Activated T-helper 1 cell treated with anti-CD3 and anti-CD28 coated beads, Interleukin-12 subunit alpha, Interleukin-12 subunit beta, Interleukin-2, Interleukin-4 antibody, amounts not matched to agents 30 ng/mL and 10 ng/mL and 1 ng/mL, durations not matched to agents 14 hours and 24 hours and 36 hours (primary cell): ENCODE results near the gene LIX1L. TPM values are rescaled to one million over a fixed set of nuclear protein-coding genes. Genes with fewer than 3 reads are reported as not detected.

ENCODE experiments used
- DNase-seq: peaks from one replicate; pipeline ENCODE4 v3.0.0; 2021; ENCODE audit warnings: low spot score
- H3K27ac Mint-ChIP-seq: one replicate; pipeline ENCODE4 v1.8.0; 2021; ENCODE audit warnings: mild to moderate bottlenecking, mixed read lengths
- H3K27me3 Mint-ChIP-seq: one replicate; pipeline ENCODE4 v1.8.0; 2022; ENCODE audit warnings: mild to moderate bottlenecking, moderate library complexity, mixed read lengths; ENCODE audit not compliant: insufficient read depth
- H3K36me3 Mint-ChIP-seq: one replicate; pipeline ENCODE4 v1.8.0; 2021; ENCODE audit warnings: low read depth, mixed read lengths
- H3K4me1 Mint-ChIP-seq: one replicate; pipeline ENCODE4 v1.8.0; 2021; ENCODE audit warnings: low read depth, mixed read lengths
- H3K4me3 Mint-ChIP-seq: one replicate; pipeline ENCODE4 v1.8.0; 2021; ENCODE audit warnings: mild to moderate bottlenecking, moderate library complexity, mixed read lengths
- H3K9me3 Mint-ChIP-seq: one replicate; pipeline ENCODE4 v1.8.0; 2021; ENCODE audit warnings: mixed read lengths
- intact Hi-C: fragments of 100-400 bp; cut with micrococcal nuclease; formaldehyde crosslinking; loops from one replicate; pipeline ENCODE4 v1.15.1; 2024
- total RNA-seq: library from RNA; stranded (reverse); gene quantifications from 2 replicates; pipeline ENCODE4 v1.2.3, GENCODE V29; 2022

LIX1L gene
- total RNA-seq, 1 donor from 2014 or later: 30.3 TPM

GRCh38 chr1:145992958-145993617 is 35.3 kb upstream of the LIX1L start:
- Mint-ChIP-seq H3K27ac (peak overlapping the region; percentile 99), H3K36me3 (peaks cover 45% of the 10 kb centered on the region), H3K27me3 (no peaks in the 10 kb centered on the region), H3K4me1 (peaks cover 62% of the 10 kb centered on the region), H3K4me3 (peak overlapping the region; percentile 94), H3K9me3 (no peaks in the 10 kb centered on the region)
- intact Hi-C loops: no loop called here
- DNase-seq: no peak

DNA sequence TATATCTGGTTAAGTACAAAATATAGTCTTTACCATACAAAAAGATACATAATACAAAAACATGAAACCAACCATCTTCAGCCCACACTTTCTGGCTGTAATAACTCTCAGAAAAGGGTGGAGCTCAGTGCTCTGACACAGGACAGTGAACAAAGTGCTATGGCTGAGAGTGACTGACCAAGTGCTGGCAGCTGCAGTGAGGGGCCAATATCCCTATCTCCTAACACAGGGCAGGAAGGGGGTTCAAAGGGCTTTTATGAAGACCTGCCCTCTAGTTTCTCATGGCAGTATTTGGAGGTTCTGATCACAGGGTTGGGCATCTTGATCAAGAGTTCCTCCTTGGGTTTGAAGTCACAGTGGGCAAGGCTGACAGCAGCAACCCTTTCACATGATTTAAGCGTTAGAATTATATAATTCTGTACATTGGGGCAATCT is 34.7 kb upstream of the LIX1L start:
- Mint-ChIP-seq H3K4me1 (peaks cover 62% of the 10 kb centered on the region), H3K27me3 (no peaks in the 10 kb centered on the region), H3K27ac (peak overlapping the region; percentile 46), H3K4me3 (peak overlapping the region; percentile 94), H3K36me3 (peaks cover 45% of the 10 kb centered on the region), H3K9me3 (no peaks in the 10 kb centered on the region)
- no peak for DNase-seq
- intact Hi-C loops: no loop called here

DNA sequence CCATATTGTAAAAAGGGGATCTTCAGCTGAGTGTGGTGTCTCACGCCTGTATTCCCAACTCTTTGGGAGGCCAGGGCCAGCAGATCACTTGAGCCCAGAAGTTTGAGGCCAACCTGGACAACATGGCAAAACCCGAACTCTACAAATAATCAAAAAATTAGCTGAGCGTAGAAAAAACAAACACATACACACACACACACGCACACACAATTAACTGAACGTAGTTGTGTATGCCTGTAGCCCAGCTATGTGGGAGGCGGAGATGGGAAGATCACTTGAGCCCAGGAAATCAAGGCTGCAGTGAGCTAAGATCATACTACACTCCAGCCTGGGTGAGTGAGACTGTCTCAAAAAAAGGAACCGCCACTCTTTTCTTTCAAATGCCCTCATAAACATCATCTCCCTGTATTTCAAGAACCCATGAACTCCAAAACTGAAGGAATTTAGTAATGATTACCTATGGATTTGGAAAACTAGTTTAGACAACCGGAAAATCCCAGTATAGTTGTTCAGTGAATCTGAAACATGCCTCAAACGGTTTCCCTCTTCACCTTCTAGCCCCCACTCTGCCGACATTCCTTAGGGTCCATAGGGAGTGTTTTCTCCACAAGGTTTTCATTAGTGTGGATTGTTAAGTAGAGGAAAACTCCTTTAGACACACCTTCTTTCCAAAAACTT is 34.1 kb upstream of the LIX1L start:
- no peak for DNase-seq
- H3K27ac Mint-ChIP-seq: peak overlapping the region; percentile 66
- H3K36me3 Mint-ChIP-seq: peaks cover 45% of the 10 kb centered on the region
- H3K4me1 Mint-ChIP-seq: peaks cover 59% of the 10 kb centered on the region
- intact Hi-C loops: no loop called here
- H3K27me3 Mint-ChIP-seq: no peaks in the 10 kb centered on the region
- H3K4me3 Mint-ChIP-seq: peak overlapping the region; percentile 57
- no peaks in the 10 kb centered on the region for H3K9me3 Mint-ChIP-seq

DNA sequence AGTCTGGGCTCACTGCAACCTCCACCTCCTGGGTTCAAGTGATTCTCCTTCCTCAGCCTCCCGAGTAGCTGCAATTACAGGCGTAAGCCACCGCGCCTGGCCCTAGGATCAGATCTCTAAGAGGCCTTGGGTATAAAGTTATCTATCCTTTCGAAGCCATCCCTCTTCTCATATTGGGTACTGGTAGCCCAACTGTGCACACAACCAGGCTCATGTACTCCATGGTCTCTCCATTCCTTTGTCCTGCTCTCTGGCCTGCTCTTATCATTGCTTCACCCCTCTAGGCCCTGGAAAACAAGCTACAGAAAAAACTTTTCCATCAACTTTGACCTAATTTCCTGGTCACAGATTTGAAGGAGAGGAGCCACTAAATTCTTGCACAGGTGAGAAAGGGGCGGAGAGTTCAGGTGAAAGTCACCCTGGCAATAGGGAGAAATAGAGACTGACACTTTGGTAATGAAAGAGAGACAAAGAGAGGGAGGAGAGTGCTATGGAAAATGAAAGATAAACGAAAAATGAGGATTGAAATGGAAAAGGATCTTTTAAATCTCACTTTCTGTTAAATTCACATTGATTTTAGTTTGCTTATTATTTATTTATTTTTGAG is 32.5 kb upstream of the LIX1L start:
- Mint-ChIP-seq H3K4me3 (peak overlapping the region; percentile 37), H3K9me3 (no peaks in the 10 kb centered on the region), H3K36me3 (peaks cover 36% of the 10 kb centered on the region), H3K27ac (peak overlapping the region; percentile 13), H3K27me3 (no peaks in the 10 kb centered on the region), H3K4me1 (peaks cover 70% of the 10 kb centered on the region)
- DNase-seq: no peak
- intact Hi-C loops: no loop called here

DNA sequence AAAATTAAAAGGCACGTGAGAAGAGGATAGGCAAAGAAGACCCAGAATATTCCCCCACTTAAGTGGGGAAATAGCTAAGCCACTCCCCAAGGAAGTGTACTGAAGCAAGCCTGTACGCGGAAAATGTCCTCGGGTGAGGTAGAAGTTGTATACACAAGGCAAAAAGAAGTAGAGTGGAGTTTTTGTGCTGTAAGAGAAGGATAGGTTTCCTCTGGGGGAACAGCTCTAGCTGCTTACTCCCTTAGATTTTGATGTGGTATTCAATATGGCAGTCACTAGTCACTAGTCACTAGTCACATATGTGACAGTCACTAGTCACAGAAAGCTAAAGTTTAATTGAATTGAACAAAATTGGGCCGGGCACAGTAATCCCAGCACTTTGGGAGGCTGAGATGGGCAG is 31.0 kb upstream of the LIX1L start:
- Mint-ChIP-seq H3K36me3 (peaks cover 22% of the 10 kb centered on the region), H3K4me3 (no peak overlapping the region), H3K9me3 (no peaks in the 10 kb centered on the region), H3K27ac (peak overlapping the region; percentile 26), H3K4me1 (peaks cover 70% of the 10 kb centered on the region), H3K27me3 (no peaks in the 10 kb centered on the region)
- no peak for DNase-seq
- intact Hi-C loops: no loop called here

GRCh38 chr1:145987926-145988325 is 30.1 kb upstream of the LIX1L start:
- intact Hi-C loops: no loop called here
- peaks cover 61% of the 10 kb centered on the region for H3K4me1 Mint-ChIP-seq
- no peak overlapping the region for H3K4me3 Mint-ChIP-seq
- H3K9me3 Mint-ChIP-seq: no peaks in the 10 kb centered on the region
- H3K27me3 Mint-ChIP-seq: no peaks in the 10 kb centered on the region
- DNase-seq: no peak
- peaks cover 13% of the 10 kb centered on the region for H3K36me3 Mint-ChIP-seq
- no peak overlapping the region for H3K27ac Mint-ChIP-seq

GRCh38 chr1:145986551-145986950 is 28.7 kb upstream of the LIX1L start:
- Mint-ChIP-seq H3K4me1 (peaks cover 47% of the 10 kb centered on the region), H3K27me3 (no peaks in the 10 kb centered on the region), H3K4me3 (no peak overlapping the region), H3K27ac (no peak overlapping the region), H3K9me3 (no peaks in the 10 kb centered on the region), H3K36me3 (peaks cover 4% of the 10 kb centered on the region)
- intact Hi-C loops: no loop called here
- DNase-seq: no peak

- intact Hi-C loops: loop anchor here (1.0 kb wide), 1 partner anchor 9 kb away; no protein-coding TSS in a partner anchor
- peak overlapping the region; percentile 23 for H3K4me3 Mint-ChIP-seq
- H3K27ac Mint-ChIP-seq: peak overlapping the region; percentile 80
- H3K4me1 Mint-ChIP-seq: peaks cover 42% of the 10 kb centered on the region
- H3K9me3 Mint-ChIP-seq: no peaks in the 10 kb centered on the region
- peaks cover 2% of the 10 kb centered on the region for H3K36me3 Mint-ChIP-seq
- no peaks in the 10 kb centered on the region for H3K27me3 Mint-ChIP-seq
- DNase-seq: no peak
These were observed 28.0 kb upstream of the LIX1L start for GRCh38 chr1:145985502-145986439.

DNA sequence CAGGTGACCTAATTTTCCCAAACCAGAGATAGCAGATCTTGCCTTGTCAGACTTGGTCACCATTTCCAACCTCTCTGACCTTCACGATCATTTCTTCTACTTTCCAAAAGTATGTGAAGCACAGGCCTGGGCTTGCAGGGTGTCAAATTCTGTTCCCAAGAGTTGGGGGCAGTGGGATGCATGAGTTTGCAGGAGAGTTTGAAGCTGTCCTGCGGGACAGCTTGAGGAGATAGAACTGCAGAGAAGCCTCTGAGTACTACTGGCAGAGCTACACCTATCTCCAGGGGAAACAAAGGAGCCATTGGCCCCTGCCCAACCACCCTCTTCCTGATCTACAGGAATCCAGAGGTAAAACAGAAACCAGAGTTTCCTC is 27.3 kb upstream of the LIX1L start:
- Mint-ChIP-seq H3K4me3 (peak overlapping the region; percentile 23), H3K4me1 (peaks cover 36% of the 10 kb centered on the region)

DNA sequence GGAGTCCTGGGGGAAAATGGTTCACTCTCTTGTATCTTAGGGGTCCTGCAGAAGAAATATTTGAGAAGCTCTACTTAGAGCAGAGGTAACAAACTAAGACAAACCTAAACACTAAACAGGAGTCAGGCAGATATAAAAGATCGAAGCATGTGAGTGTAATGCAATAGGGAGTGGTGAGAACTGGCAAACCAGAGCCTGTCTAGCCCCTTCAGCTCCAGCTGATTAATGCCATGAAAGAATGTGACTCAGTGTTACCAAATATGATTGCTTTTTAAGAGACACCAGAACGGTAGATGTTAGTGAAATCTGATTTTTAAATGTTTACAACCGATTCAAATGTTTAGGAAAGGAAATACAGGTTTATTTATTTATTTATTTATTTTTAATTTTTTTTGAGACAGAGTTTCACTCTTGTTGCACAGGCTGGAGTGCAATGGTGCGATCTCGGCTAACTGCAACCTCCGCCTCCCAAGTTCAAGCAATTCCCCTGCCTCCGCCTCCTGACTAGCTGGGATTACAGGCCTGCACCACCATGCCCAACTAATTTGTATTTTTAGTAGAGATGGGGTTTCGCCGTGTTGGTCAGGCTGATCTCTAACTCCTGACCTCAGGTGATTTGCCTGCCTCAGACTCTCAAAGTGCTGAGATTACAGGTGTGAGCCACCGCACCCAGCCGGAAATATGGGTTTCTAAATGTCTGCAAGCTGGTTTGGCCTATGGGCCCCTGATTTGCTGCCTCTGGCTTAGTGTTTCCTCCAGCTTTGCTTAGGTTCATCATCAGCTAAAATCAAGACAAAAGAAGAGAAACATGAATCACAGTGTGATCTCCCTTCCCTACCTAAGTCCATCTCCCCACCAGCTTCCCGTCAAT is 26.4 kb upstream of the LIX1L start:
- H3K4me3 Mint-ChIP-seq: peak overlapping the region; percentile 23
- H3K4me1 Mint-ChIP-seq: peaks cover 35% of the 10 kb centered on the region

More for the DNA sequence above, 27.3 kb upstream of the LIX1L start:
- H3K9me3 Mint-ChIP-seq: no peaks in the 10 kb centered on the region
- no peaks in the 10 kb centered on the region for H3K27me3 Mint-ChIP-seq
- intact Hi-C loops: loop anchor here (1.0 kb wide), 1 partner anchor 9 kb away; no protein-coding TSS in a partner anchor
- H3K36me3 Mint-ChIP-seq: peaks cover 2% of the 10 kb centered on the region
- H3K27ac Mint-ChIP-seq: peak overlapping the region; percentile 80
- no peak for DNase-seq

GRCh38 chr1:145983206-145983675 is 25.4 kb upstream of the LIX1L start:
- Mint-ChIP-seq H3K27ac (peak overlapping the region; percentile 72), H3K9me3 (no peaks in the 10 kb centered on the region), H3K4me1 (peaks cover 30% of the 10 kb centered on the region), H3K4me3 (peak overlapping the region; percentile 41), H3K36me3 (peaks cover 2% of the 10 kb centered on the region), H3K27me3 (no peaks in the 10 kb centered on the region)
- intact Hi-C loops: no loop called here
- DNase-seq: no peak

More for the DNA sequence above, 26.4 kb upstream of the LIX1L start:
- Mint-ChIP-seq H3K27me3 (no peaks in the 10 kb centered on the region), H3K27ac (peak overlapping the region; percentile 80), H3K36me3 (peaks cover 2% of the 10 kb centered on the region), H3K9me3 (no peaks in the 10 kb centered on the region)
- intact Hi-C loops: no loop called here
- DNase-seq: no peak
